Progenitor cell of endocrine pancreas (in vitro differentiated cells): ENCODE data around the gene SERINC2. TPM values are rescaled to one million over a fixed set of nuclear protein-coding genes. Genes with fewer than 3 reads are reported as not detected.

Experiments
- DNase-seq: peaks from one replicate; pipeline ENCODE4 v3.0.0; 2021; ENCODE audit warnings: low spot score; ENCODE audit not compliant: unreplicated experiment
- H3K27ac Mint-ChIP-seq: 2 replicates; pipeline ENCODE4 v1.8.0; 2021; ENCODE audit warnings: mild to moderate bottlenecking, moderate library complexity, mixed read lengths
- H3K27me3 Mint-ChIP-seq: 2 replicates; pipeline ENCODE4 v1.8.0; 2021; ENCODE audit warnings: mixed read lengths
- H3K36me3 Mint-ChIP-seq: 2 replicates; pipeline ENCODE4 v1.8.0; 2022; ENCODE audit warnings: mixed read lengths; ENCODE audit not compliant: insufficient read depth
- H3K4me1 Mint-ChIP-seq: 2 replicates; pipeline ENCODE4 v1.8.0; 2021; ENCODE audit warnings: low read depth, mixed read lengths
- H3K4me3 Mint-ChIP-seq: 2 replicates; pipeline ENCODE4 v1.8.0; 2021; ENCODE audit warnings: low read depth, mild to moderate bottlenecking, moderate library complexity, mixed read lengths
- H3K9me3 Mint-ChIP-seq: 2 replicates; pipeline ENCODE4 v1.8.0; 2021; ENCODE audit warnings: low read depth, mixed read lengths
- CTCF ChIP-seq: fragments of 200-600 bp; sonication (generic); IDR thresholded peaks from one replicate; pipeline ENCODE4 v1.5.0; 2021; ENCODE audit warnings: antibody characterized with exemption, mild to moderate bottlenecking; ENCODE audit not compliant: unreplicated experiment
- total RNA-seq: library from RNA; stranded (reverse); gene quantifications from 2 replicates; pipeline ENCODE4 v1.2.1, GENCODE V29; 2021

The SERINC2 gene
- total RNA-seq, 1 donor from 2014 or later = 65.7 TPM

- peaks cover 8% of the 10 kb centered on the region for H3K27me3 Mint-ChIP-seq
- peak overlapping the region; percentile 72 for H3K4me3 Mint-ChIP-seq
- no peaks in the 10 kb centered on the region for H3K36me3 Mint-ChIP-seq
- DNase-seq = no peak
- no peaks in the 10 kb centered on the region for H3K9me3 Mint-ChIP-seq
- H3K4me1 Mint-ChIP-seq = peaks cover 18% of the 10 kb centered on the region
- TF ChIP-seq CTCF = no peak
- H3K27ac Mint-ChIP-seq = peak overlapping the region; percentile 96
Measured at GRCh38 chr1:31373897-31374486, 39.0 kb upstream of the SERINC2 start.

GRCh38 chr1:31374511-31375196 is 38.4 kb upstream of the SERINC2 start:
- Mint-ChIP-seq H3K4me1 (peaks cover 18% of the 10 kb centered on the region), H3K36me3 (no peaks in the 10 kb centered on the region), H3K4me3 (no peak overlapping the region), H3K27me3 (peaks cover 8% of the 10 kb centered on the region), H3K9me3 (no peaks in the 10 kb centered on the region), H3K27ac (peak overlapping the region; percentile 44)
- no peak for TF ChIP-seq CTCF
- no peak for DNase-seq

GRCh38 chr1:31376375-31377134 is 36.5 kb upstream of the SERINC2 start:
- Mint-ChIP-seq H3K9me3 (no peaks in the 10 kb centered on the region), H3K4me3 (no peak overlapping the region), H3K4me1 (peaks cover 18% of the 10 kb centered on the region), H3K27ac (no peak overlapping the region), H3K27me3 (peaks cover 8% of the 10 kb centered on the region), H3K36me3 (no peaks in the 10 kb centered on the region)
- DNase-seq = no peak
- TF ChIP-seq CTCF = no peak

GRCh38 chr1:31377364-31377863 is 35.6 kb upstream of the SERINC2 start:
- H3K9me3 Mint-ChIP-seq = no peaks in the 10 kb centered on the region
- H3K27me3 Mint-ChIP-seq = peaks cover 11% of the 10 kb centered on the region
- H3K27ac Mint-ChIP-seq = no peak overlapping the region
- peaks cover 13% of the 10 kb centered on the region for H3K4me1 Mint-ChIP-seq
- H3K4me3 Mint-ChIP-seq = no peak overlapping the region
- H3K36me3 Mint-ChIP-seq = no peaks in the 10 kb centered on the region
- no peak for TF ChIP-seq CTCF
- no peak for DNase-seq

- Mint-ChIP-seq H3K9me3 (no peaks in the 10 kb centered on the region), H3K4me1 (peaks cover 9% of the 10 kb centered on the region), H3K27me3 (peaks cover 10% of the 10 kb centered on the region), H3K4me3 (no peak overlapping the region), H3K36me3 (no peaks in the 10 kb centered on the region), H3K27ac (no peak overlapping the region)
- no peak for TF ChIP-seq CTCF
- DNase-seq = no peak
Measured at GRCh38 chr1:31378001-31378400, 35.0 kb upstream of the SERINC2 start.
